Panc1 (cell line): ENCODE results near the gene TMC7.

Experiments
- SIN3A ChIP-seq: IDR thresholded peaks from 2 replicates; pipeline ENCODE4 v1.6.1; 2012; ENCODE audit warnings: low read depth, mild to moderate bottlenecking, low read length, moderate library complexity, borderline replicate concordance; ENCODE audit not compliant: insufficient read depth
- TCF7L2 ChIP-seq: IDR thresholded peaks from 2 replicates; pipeline ENCODE4 v1.6.1; 2011; ENCODE audit warnings: mild to moderate bottlenecking, low read depth, low read length, inconsistent platforms
- TF ChIP-seq, protein P1 (sequence below): fragments of 450-650 bp; IDR thresholded peaks from 2 replicates; pipeline ENCODE4 v1.5.1; 2017; ENCODE audit warnings: mild to moderate bottlenecking
- TF ChIP-seq, protein P2 (sequence below), 2 experiments: IDR thresholded peaks; 2 replicates each; pipeline ENCODE4 v1.6.1; 2011 to 2012; ENCODE audit warnings: low read depth in 2 of 2, control low read depth in 1 of 2, low read length in 1 of 2, mild to moderate bottlenecking in 1 of 2, moderate library complexity in 1 of 2; ENCODE audit not compliant: insufficient read depth in 1 of 2

DNA sequence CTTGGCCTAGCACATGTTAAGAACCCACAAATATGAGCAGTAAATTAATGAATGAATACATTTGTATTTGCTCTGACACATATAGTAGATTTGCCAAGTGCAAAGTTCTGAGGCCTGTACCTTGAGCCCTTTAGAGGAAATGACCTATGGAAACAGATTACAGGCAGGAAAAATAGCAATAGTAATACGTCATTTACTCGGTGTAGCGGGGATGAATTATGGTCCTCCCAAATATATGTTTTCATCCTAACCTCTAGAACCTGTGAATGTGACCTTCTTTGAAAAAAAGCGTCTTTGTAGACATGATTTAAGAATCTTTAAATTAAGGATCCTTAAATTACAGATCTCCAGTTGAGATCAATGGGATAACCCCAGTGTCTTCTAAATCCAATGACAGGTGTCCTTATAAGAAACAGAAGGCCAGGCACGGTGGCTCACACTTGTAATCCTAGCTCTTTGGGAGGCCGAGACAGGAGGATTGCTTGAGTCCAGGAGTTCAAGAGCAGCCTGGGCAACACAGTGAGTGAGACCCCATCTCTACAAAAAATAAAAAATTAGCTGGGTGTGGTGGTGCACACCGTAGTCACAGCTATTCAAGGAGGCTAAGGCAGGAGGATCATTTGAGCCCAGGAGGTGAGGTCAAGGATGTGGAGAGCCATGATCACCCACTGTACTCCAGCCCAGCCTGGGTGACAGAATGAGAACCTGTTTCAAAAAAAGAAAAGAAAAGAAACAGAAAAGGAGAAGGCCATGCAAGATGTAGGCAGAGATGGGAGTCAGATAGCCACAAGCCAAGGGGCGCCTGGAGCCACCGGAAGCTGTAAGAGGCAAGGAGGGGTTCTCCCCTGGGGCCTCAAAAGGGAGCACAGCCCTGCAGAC is 124.9 kb downstream of the TMC7 start:
- TF ChIP-seq, protein P1, sequence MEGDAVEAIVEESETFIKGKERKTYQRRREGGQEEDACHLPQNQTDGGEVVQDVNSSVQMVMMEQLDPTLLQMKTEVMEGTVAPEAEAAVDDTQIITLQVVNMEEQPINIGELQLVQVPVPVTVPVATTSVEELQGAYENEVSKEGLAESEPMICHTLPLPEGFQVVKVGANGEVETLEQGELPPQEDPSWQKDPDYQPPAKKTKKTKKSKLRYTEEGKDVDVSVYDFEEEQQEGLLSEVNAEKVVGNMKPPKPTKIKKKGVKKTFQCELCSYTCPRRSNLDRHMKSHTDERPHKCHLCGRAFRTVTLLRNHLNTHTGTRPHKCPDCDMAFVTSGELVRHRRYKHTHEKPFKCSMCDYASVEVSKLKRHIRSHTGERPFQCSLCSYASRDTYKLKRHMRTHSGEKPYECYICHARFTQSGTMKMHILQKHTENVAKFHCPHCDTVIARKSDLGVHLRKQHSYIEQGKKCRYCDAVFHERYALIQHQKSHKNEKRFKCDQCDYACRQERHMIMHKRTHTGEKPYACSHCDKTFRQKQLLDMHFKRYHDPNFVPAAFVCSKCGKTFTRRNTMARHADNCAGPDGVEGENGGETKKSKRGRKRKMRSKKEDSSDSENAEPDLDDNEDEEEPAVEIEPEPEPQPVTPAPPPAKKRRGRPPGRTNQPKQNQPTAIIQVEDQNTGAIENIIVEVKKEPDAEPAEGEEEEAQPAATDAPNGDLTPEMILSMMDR = no peak
- TF ChIP-seq TCF7L2 = no peak
- TF ChIP-seq, protein P2, sequence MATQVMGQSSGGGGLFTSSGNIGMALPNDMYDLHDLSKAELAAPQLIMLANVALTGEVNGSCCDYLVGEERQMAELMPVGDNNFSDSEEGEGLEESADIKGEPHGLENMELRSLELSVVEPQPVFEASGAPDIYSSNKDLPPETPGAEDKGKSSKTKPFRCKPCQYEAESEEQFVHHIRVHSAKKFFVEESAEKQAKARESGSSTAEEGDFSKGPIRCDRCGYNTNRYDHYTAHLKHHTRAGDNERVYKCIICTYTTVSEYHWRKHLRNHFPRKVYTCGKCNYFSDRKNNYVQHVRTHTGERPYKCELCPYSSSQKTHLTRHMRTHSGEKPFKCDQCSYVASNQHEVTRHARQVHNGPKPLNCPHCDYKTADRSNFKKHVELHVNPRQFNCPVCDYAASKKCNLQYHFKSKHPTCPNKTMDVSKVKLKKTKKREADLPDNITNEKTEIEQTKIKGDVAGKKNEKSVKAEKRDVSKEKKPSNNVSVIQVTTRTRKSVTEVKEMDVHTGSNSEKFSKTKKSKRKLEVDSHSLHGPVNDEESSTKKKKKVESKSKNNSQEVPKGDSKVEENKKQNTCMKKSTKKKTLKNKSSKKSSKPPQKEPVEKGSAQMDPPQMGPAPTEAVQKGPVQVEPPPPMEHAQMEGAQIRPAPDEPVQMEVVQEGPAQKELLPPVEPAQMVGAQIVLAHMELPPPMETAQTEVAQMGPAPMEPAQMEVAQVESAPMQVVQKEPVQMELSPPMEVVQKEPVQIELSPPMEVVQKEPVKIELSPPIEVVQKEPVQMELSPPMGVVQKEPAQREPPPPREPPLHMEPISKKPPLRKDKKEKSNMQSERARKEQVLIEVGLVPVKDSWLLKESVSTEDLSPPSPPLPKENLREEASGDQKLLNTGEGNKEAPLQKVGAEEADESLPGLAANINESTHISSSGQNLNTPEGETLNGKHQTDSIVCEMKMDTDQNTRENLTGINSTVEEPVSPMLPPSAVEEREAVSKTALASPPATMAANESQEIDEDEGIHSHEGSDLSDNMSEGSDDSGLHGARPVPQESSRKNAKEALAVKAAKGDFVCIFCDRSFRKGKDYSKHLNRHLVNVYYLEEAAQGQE (IDR thresholded peaks at IDR 0.05; ENCODE audit: insufficient read depth in 1 of 2, low read depth in 2 of 2, low read length in 1 of 2) = no peak
- TF ChIP-seq SIN3A = no peak
